ENCODE data around the gene PPP1R12A. TPM values are rescaled to one million over a fixed set of nuclear protein-coding genes. Genes with fewer than 3 reads are reported as not detected.

PPP1R12A gene
- total RNA-seq, 1 experiment from 2014 or later, result 52.0 TPM

DNA sequence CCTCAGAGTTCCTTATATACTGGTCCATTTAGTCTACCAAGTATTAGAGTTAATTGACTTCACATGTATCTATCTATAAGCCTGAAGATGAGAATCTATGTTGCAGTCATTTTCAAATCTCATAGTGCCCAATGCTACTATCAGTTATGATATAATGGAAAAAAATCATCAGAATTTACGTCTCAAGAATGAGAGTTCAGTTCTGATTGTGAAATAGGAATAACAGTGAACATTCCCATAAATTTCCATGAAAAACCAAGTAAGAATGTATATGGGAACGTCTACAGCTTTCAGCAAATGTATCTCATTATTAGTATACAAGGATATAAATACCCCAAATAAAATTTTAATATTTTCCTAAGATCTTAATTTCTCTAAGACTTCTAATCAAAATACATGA, 77.2 kb downstream of the PPP1R12A start:
- H3K9ac ChIP-seq (ENCODE audit: low read length), result no peak overlapping the region
- H3K36me3 ChIP-seq (ENCODE audit: control insufficient read depth in 1 of 2, insufficient read depth in 2 of 2, low read length in 2 of 2), result no peaks in the 10 kb centered on the region
- H3K9me3 ChIP-seq (ENCODE audit: control insufficient read depth in 1 of 2, insufficient read depth in 1 of 2, low read depth in 1 of 2, low read length in 2 of 2), result no peaks in the 10 kb centered on the region
- no peaks in the 10 kb centered on the region for H4K20me1 ChIP-seq (ENCODE audit: insufficient read depth)
- TF ChIP-seq ZNF274 (IDR thresholded peaks at IDR 0.05; ENCODE audit: low read depth, low read length) (no peak), ATF3 (IDR thresholded peaks at IDR 0.05) (no peak), SRF (IDR thresholded peaks at IDR 0.05; ENCODE audit: low read depth) (no peak), REST (IDR thresholded peaks at IDR 0.05; ENCODE audit: low read depth) (no peak)
- BruUV-seq (replicated peaks), result no TSS peak
- H3K9me2 ChIP-seq (ENCODE audit: insufficient read depth), result no peaks in the 10 kb centered on the region
- H3K27me3 ChIP-seq (ENCODE audit: insufficient read depth, low read length), result no peaks in the 10 kb centered on the region
- H3K27ac ChIP-seq (ENCODE audit: low read depth, low read length), result no peak overlapping the region
- H3K4me3 ChIP-seq (replicated peaks in 1 of 2; ENCODE audit: low read depth in 1 of 2, low read length in 2 of 2), result no peak overlapping the region
- no peaks in the 10 kb centered on the region for H3K4me1 ChIP-seq (ENCODE audit: control insufficient read depth in 1 of 2, insufficient read depth in 2 of 2, low read length in 2 of 2)
- no peak overlapping the region for H2AFZ ChIP-seq (ENCODE audit: low read depth, low read length, poor library complexity, severe bottlenecking)
- peaks cover 68% of the 10 kb centered on the region for H3K79me2 ChIP-seq (ENCODE audit: insufficient read depth, low read length)
- ChIA-PET RAD21 (ENCODE audit: low non-redundant PET in 1 of 2, low total read pairs in 2 of 2, uncharacterized antibody in 2 of 2, unreplicated experiment in 2 of 2) (no interaction called here), CTCF (no interaction called here), POLR2A (no interaction called here)
- ATAC-seq (no peak), DNase-seq (ENCODE audit: low read depth, low spot score) (no peak)
- intact Hi-C loops (cut with micrococcal nuclease), result no loop called here
- H3K4me2 ChIP-seq (ENCODE audit: low read length), result no peak overlapping the region

- H3K9ac ChIP-seq (ENCODE audit: low read length), result no peak overlapping the region
- no peak overlapping the region for H3K4me3 ChIP-seq (replicated peaks in 1 of 2; ENCODE audit: low read depth in 1 of 2, low read length in 2 of 2)
- BruUV-seq (replicated peaks), result no TSS peak
- intact Hi-C loops (cut with micrococcal nuclease), result no loop called here
- no peak overlapping the region for H3K4me2 ChIP-seq (ENCODE audit: low read length)
- no peak overlapping the region for H3K27ac ChIP-seq (ENCODE audit: low read depth, low read length)
- no peaks in the 10 kb centered on the region for H4K20me1 ChIP-seq (ENCODE audit: insufficient read depth)
- ChIA-PET RAD21 (ENCODE audit: low non-redundant PET in 1 of 2, low total read pairs in 2 of 2, uncharacterized antibody in 2 of 2, unreplicated experiment in 2 of 2) (no interaction called here), POLR2A (no interaction called here), CTCF (no interaction called here)
- H3K27me3 ChIP-seq (ENCODE audit: insufficient read depth, low read length), result no peaks in the 10 kb centered on the region
- H3K9me3 ChIP-seq (ENCODE audit: control insufficient read depth in 1 of 2, insufficient read depth in 1 of 2, low read depth in 1 of 2, low read length in 2 of 2), result no peaks in the 10 kb centered on the region
- H3K4me1 ChIP-seq (ENCODE audit: control insufficient read depth in 1 of 2, insufficient read depth in 2 of 2, low read length in 2 of 2), result no peaks in the 10 kb centered on the region
- no peaks in the 10 kb centered on the region for H3K36me3 ChIP-seq (ENCODE audit: control insufficient read depth in 1 of 2, insufficient read depth in 2 of 2, low read length in 2 of 2)
- ATAC-seq, result no peak
- no peak overlapping the region for H2AFZ ChIP-seq (ENCODE audit: low read depth, low read length, poor library complexity, severe bottlenecking)
- no peaks in the 10 kb centered on the region for H3K9me2 ChIP-seq (ENCODE audit: insufficient read depth)
- DNase-seq (ENCODE audit: low read depth, low spot score), result no peak
- peaks cover 66% of the 10 kb centered on the region for H3K79me2 ChIP-seq (ENCODE audit: insufficient read depth, low read length)
- TF ChIP-seq ELF1 (IDR thresholded peaks at IDR 0.05; ENCODE audit: borderline replicate concordance, low read depth) (no peak), YY1 (IDR thresholded peaks at IDR 0.05; ENCODE audit: extremely low read depth, insufficient replicate concordance, low read depth, low read length) (no peak), JUND (IDR thresholded peaks at IDR 0.05) (no peak), CEBPB (IDR thresholded peaks at IDR 0.05; ENCODE audit: low read depth) (no peak), EGR1 (IDR thresholded peaks at IDR 0.05; ENCODE audit: low read depth) (no peak), SP1 (IDR thresholded peaks at IDR 0.05; ENCODE audit: low read depth) (no peak), ZNF274 (IDR thresholded peaks at IDR 0.05; ENCODE audit: low read depth, low read length) (no peak), EZH2phosphoT487 (IDR thresholded peaks at IDR 0.05; ENCODE audit: borderline replicate concordance) (no peak), POLR2A (IDR thresholded peaks at IDR 0.05; ENCODE audit: borderline replicate concordance, extremely low read depth, insufficient read depth, insufficient read length) (no peak)
- TF ChIP-seq, protein P1, sequence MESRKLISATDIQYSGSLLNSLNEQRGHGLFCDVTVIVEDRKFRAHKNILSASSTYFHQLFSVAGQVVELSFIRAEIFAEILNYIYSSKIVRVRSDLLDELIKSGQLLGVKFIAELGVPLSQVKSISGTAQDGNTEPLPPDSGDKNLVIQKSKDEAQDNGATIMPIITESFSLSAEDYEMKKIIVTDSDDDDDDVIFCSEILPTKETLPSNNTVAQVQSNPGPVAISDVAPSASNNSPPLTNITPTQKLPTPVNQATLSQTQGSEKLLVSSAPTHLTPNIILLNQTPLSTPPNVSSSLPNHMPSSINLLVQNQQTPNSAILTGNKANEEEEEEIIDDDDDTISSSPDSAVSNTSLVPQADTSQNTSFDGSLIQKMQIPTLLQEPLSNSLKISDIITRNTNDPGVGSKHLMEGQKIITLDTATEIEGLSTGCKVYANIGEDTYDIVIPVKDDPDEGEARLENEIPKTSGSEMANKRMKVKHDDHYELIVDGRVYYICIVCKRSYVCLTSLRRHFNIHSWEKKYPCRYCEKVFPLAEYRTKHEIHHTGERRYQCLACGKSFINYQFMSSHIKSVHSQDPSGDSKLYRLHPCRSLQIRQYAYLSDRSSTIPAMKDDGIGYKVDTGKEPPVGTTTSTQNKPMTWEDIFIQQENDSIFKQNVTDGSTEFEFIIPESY (IDR thresholded peaks at IDR 0.05; ENCODE audit: extremely low read depth, insufficient replicate concordance, low read length), result no peak
Measured at GRCh38 chr12:79850610-79851299, 84.1 kb downstream of the PPP1R12A start.
